RKO (cell line): ENCODE results near the gene MET.

Experiments used
- DNase-seq: peaks from one replicate; pipeline ENCODE4 v3.0.0-alpha.2; 2016; ENCODE audit warnings: low spot score

Gene MET

GRCh38 chr7:116786791-116787443 is 114.9 kb downstream of the MET start:
- DNase-seq: peak; percentile 48

GRCh38 chr7:116787881-116788280 is 115.9 kb downstream of the MET start:
- no peak for DNase-seq

GRCh38 chr7:116788572-116789197 is 116.7 kb downstream of the MET start:
- no peak for DNase-seq

- no peak for DNase-seq
These were observed 118.0 kb downstream of the MET start for GRCh38 chr7:116790025-116790424.

- no peak for DNase-seq
These were observed 120.8 kb downstream of the MET start for GRCh38 chr7:116792813-116793212.

- no peak for DNase-seq
These were observed 121.9 kb downstream of the MET start for GRCh38 chr7:116793795-116794340.

GRCh38 chr7:116796471-116796870 is 124.5 kb downstream of the MET start:
- no peak for DNase-seq

GRCh38 chr7:116797612-116798011 is 125.6 kb downstream of the MET start:
- DNase-seq: no peak

GRCh38 chr7:116798232-116798631 is 126.2 kb downstream of the MET start:
- DNase-seq: no peak

- no peak for DNase-seq
These were observed 127.9 kb downstream of the MET start for GRCh38 chr7:116799916-116800315.

GRCh38 chr7:116800594-116800993 is 128.6 kb downstream of the MET start:
- no peak for DNase-seq

- DNase-seq: peak; percentile 74
These were observed 129.2 kb downstream of the MET start for GRCh38 chr7:116801092-116801710.

- no peak for DNase-seq
These were observed 130.2 kb downstream of the MET start for GRCh38 chr7:116802144-116802745.

- peak; percentile 89 for DNase-seq
These were observed 130.8 kb downstream of the MET start for GRCh38 chr7:116802746-116803152.

- no peak for DNase-seq
These were observed 132.5 kb downstream of the MET start for GRCh38 chr7:116804471-116804870.

GRCh38 chr7:116805100-116805544 is 133.1 kb downstream of the MET start:
- DNase-seq: no peak

GRCh38 chr7:116806046-116806944 is 134.3 kb downstream of the MET start:
- DNase-seq: no peak

GRCh38 chr7:116807011-116807560 is 135.1 kb downstream of the MET start:
- DNase-seq: no peak

- peak; percentile 84 for DNase-seq
These were observed 137.8 kb downstream of the MET start for GRCh38 chr7:116809636-116810266.

- DNase-seq: no peak
These were observed 138.5 kb downstream of the MET start for GRCh38 chr7:116810267-116811116.
